ENCODE data around the gene TARBP1.

DNA sequence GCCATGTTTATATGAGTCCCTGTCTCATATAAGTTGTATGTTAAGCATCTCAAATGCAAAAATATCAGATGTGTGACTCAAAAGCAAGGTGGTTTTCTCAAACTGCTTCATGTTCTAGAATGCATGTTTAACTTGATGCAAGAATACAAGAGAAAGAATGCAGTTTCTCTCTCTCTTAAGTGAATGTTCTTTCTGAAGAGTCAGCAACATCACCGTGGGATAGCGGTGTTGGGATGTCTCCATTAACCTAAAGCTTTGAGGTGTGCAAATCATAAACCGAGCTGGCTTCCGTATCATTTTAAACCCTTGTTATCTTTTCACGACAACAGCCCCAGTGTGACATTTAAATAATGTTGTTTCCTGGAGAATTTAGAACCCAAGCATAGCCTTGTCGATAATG, 48.4 kb upstream of the TARBP1 start:
- TF ChIP-seq, protein P1, sequence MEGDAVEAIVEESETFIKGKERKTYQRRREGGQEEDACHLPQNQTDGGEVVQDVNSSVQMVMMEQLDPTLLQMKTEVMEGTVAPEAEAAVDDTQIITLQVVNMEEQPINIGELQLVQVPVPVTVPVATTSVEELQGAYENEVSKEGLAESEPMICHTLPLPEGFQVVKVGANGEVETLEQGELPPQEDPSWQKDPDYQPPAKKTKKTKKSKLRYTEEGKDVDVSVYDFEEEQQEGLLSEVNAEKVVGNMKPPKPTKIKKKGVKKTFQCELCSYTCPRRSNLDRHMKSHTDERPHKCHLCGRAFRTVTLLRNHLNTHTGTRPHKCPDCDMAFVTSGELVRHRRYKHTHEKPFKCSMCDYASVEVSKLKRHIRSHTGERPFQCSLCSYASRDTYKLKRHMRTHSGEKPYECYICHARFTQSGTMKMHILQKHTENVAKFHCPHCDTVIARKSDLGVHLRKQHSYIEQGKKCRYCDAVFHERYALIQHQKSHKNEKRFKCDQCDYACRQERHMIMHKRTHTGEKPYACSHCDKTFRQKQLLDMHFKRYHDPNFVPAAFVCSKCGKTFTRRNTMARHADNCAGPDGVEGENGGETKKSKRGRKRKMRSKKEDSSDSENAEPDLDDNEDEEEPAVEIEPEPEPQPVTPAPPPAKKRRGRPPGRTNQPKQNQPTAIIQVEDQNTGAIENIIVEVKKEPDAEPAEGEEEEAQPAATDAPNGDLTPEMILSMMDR (IDR thresholded peaks at IDR 0.05), result no peak
- no peak for TF ChIP-seq POLR2A (IDR thresholded peaks at IDR 0.05; ENCODE audit: low read depth)
